ENCODE results near the gene CTSW. TPM values are rescaled to one million over a fixed set of nuclear protein-coding genes. Genes with fewer than 3 reads are reported as not detected.

The CTSW gene
- total RNA-seq, 1 experiment from 2014 or later = 5.4 TPM

- peak; percentile 37 for DNase-seq (ENCODE audit: low read depth)
Observed at GRCh38 chr11:65927904-65928397, 48.3 kb downstream of the CTSW start.

GRCh38 chr11:65928667-65929066 is 49.0 kb downstream of the CTSW start:
- no peak for DNase-seq (ENCODE audit: low read depth)

DNA sequence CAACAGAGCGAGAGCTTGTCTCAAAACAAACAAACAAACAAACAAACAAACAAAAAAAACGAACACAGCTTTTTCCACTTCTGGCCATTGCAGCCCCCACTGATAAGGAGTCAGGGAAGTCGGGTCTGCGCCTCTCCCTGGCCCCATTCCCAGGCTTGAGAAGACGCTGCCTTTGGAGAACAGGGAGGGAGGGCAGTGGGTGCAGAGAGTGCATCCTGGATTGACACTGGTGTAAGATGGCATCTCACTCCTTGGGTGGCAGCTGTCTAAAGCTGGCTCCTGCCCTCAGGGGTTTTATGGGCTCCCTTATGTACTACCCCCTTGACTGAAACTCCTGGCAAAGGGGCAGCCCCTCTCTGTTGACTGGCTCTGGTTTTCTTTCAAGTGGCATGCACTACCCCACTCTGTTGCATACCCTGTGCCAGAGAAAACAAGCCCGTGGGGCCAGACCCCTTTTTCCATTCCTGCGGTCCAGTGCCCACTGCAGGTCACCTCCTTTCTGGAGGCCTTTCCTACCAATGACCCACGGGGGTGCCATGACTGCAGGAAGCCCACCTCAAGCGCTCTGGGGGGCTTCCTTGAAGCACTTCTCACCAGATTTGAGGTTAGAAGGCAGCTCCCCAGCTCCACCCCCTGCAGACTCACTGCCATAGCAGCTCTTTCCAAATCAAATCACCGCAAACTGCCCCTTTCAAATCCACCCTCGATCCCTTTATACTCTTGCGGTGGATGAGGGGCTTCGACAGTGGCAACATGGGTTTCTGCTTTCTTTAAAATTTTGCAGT is 52.3 kb downstream of the CTSW start:
- no peak for DNase-seq (ENCODE audit: low read depth)

GRCh38 chr11:65932558-65932919 is 52.9 kb downstream of the CTSW start:
- peak; percentile 60 for DNase-seq (ENCODE audit: low read depth)

Other genes starting within 250 kb of the CTSW start
- gene SIPA1, start 241.7 kb upstream of the CTSW start, total RNA-seq (2014; rRNA removed; shearing (Covaris generic)) = 16.7 and 21.2 TPM in 2 replicates
- gene RELA, start 216.9 kb upstream of the CTSW start, total RNA-seq (2014; rRNA removed; shearing (Covaris generic)) = 33.3 and 34.2 TPM in 2 replicates
- gene KAT5, start 167.6 kb upstream of the CTSW start, total RNA-seq (2014; rRNA removed; shearing (Covaris generic)) = 36.8 and 47.9 TPM in 2 replicates
- gene RNASEH2C, start 159.0 kb upstream of the CTSW start, total RNA-seq (2014; rRNA removed; shearing (Covaris generic)) = 38.3 and 54.8 TPM in 2 replicates
- gene AP5B1, start 98.9 kb upstream of the CTSW start, total RNA-seq (2014; rRNA removed; shearing (Covaris generic)) = 4.2 and 6.7 TPM in 2 replicates
- not detected in 2 replicates for gene OVOL1, start 92.8 kb upstream of the CTSW start, total RNA-seq (2014; rRNA removed; shearing (Covaris generic))
- 0.20 TPM in 1 of 2 replicates, not detected in the other for gene SNX32, start 45.9 kb upstream of the CTSW start, total RNA-seq (2014; rRNA removed; shearing (Covaris generic))
- 2,043 and 2,212 TPM in 2 replicates for gene CFL1, start 21.7 kb upstream of the CTSW start, total RNA-seq (2014; rRNA removed; shearing (Covaris generic))
- gene MUS81, start 19.4 kb upstream of the CTSW start, total RNA-seq (2014; rRNA removed; shearing (Covaris generic)) = 38.9 and 40.6 TPM in 2 replicates
- 5.4 and 8.4 TPM in 2 replicates for gene EFEMP2, start 7.0 kb upstream of the CTSW start, total RNA-seq (2014; rRNA removed; shearing (Covaris generic))
- 141 and 145 TPM in 2 replicates for gene FIBP, start 8.6 kb downstream of the CTSW start, total RNA-seq (2014; rRNA removed; shearing (Covaris generic))
- gene CCDC85B, start 10.8 kb downstream of the CTSW start, total RNA-seq (2014; rRNA removed; shearing (Covaris generic)) = 34.7 and 61.6 TPM in 2 replicates
- 158 and 232 TPM in 2 replicates for gene FOSL1, start 20.6 kb downstream of the CTSW start, total RNA-seq (2014; rRNA removed; shearing (Covaris generic))
- gene C11orf68, start 39.2 kb downstream of the CTSW start, total RNA-seq (2014; rRNA removed; shearing (Covaris generic)) = 31.1 and 37.5 TPM in 2 replicates
- 405 and 548 TPM in 2 replicates for gene DRAP1, start 39.6 kb downstream of the CTSW start, total RNA-seq (2014; rRNA removed; shearing (Covaris generic))
- not detected in 2 replicates for gene TSGA10IP, start 65.6 kb downstream of the CTSW start, total RNA-seq (2014; rRNA removed; shearing (Covaris generic))
- 39.4 and 58.1 TPM in 2 replicates for gene SART1, start 81.9 kb downstream of the CTSW start, total RNA-seq (2014; rRNA removed; shearing (Covaris generic))
- 38.4 and 42.7 TPM in 2 replicates for gene EIF1AD, start 122.3 kb downstream of the CTSW start, total RNA-seq (2014; rRNA removed; shearing (Covaris generic))
- gene BANF1, start 122.7 kb downstream of the CTSW start, total RNA-seq (2014; rRNA removed; shearing (Covaris generic)) = 66.9 and 101 TPM in 2 replicates
- gene CST6, start 132.2 kb downstream of the CTSW start, total RNA-seq (2014; rRNA removed; shearing (Covaris generic)) = 0.60 and 1.5 TPM in 2 replicates
- 0.20 and 0.36 TPM in 2 replicates for gene CATSPER1, start 146.6 kb downstream of the CTSW start, total RNA-seq (2014; rRNA removed; shearing (Covaris generic))
- not detected in 2 replicates for gene GAL3ST3, start 169.3 kb downstream of the CTSW start, total RNA-seq (2014; rRNA removed; shearing (Covaris generic))
- gene SF3B2, start 172.5 kb downstream of the CTSW start, total RNA-seq (2014; rRNA removed; shearing (Covaris generic)) = 198 and 205 TPM in 2 replicates
- gene PACS1, start 190.4 kb downstream of the CTSW start, total RNA-seq (2014; rRNA removed; shearing (Covaris generic)) = 16.7 and 19.1 TPM in 2 replicates